Tibial nerve (tissue), 4 donors: ENCODE measurements around the gene RPL41. TPM values are rescaled to one million over a fixed set of nuclear protein-coding genes. Genes with fewer than 3 reads are reported as not detected.
A peak's percentile ranks its signal among the peaks of the same experiment; 100 is the strongest.
"Not testable (repeated sequence)": the region's sequence is repeated elsewhere in the genome, so short reads cannot be mapped to it uniquely, and the experiment has no call there.

Experiments used
- DNase-seq, 2 donors: peaks; one replicate each; pipeline ENCODE4 v3.0.0-alpha.2; 2019; ENCODE audit warnings: low spot score in 2 of 2
- H3K27ac ChIP-seq, 4 donors: fragments of 200-600 bp; sonication (generic) in 3 of 4; one replicate each; pipeline ENCODE4 v1.5.1; 2017 to 2019; ENCODE audit warnings: mild to moderate bottlenecking in 1 of 4
- H3K27me3 ChIP-seq, 2 donors: fragments of 200-600 bp; sonication (generic) in 1 of 2; one replicate each; pipeline versions ENCODE4 v1.5.1 to v1.6.0; 2017 to 2019
- H3K36me3 ChIP-seq, 3 donors: fragments of 200-600 bp; sonication (generic); one replicate each; pipeline ENCODE4 v1.5.1; 2018 to 2019
- H3K4me1 ChIP-seq, 4 donors: fragments of 200-600 bp; sonication (generic) in 3 of 4; one replicate each; pipeline ENCODE4 v1.5.1; 2017 to 2019
- H3K4me3 ChIP-seq, 4 donors: fragments of 200-600 bp; sonication (generic) in 3 of 4; one replicate each; pipeline ENCODE4 v1.5.1; 2017 to 2019; ENCODE audit warnings: mild to moderate bottlenecking in 1 of 4, moderate library complexity in 1 of 4
- H3K9me3 ChIP-seq, 4 donors: fragments of 200-600 bp; sonication (generic) in 3 of 4; one replicate each; pipeline ENCODE4 v1.5.1; 2017 to 2019
- EP300 ChIP-seq, 2 donors: sonication (generic); formaldehyde crosslinking; IDR thresholded peaks; one replicate each; pipeline ENCODE4 v1.6.1; 2017; ENCODE audit warnings: antibody characterized with exemption in 2 of 2, mild to moderate bottlenecking in 1 of 2
- POLR2A ChIP-seq, 2 donors: fragments of 450-650 bp; IDR thresholded peaks; one replicate each; pipeline ENCODE4 v1.6.1; 2017; ENCODE audit warnings: antibody characterized with exemption in 2 of 2, mild to moderate bottlenecking in 2 of 2, moderate library complexity in 2 of 2
- WGBS, 2 donors: methylation state at CpG; one replicate each; pipeline ENCODE4 v1.1.5; 2018; 5-methylcytosine and 5-hydroxymethylcytosine counted together
- total RNA-seq, 4 donors: library from RNA; depleted of rRNA; stranded (reverse); fragments of >200 nt; gene quantifications; one replicate each; pipeline ENCODE4 v1.1.0, GENCODE V29; 2016
- TF ChIP-seq, protein P1 (sequence below), 5 experiments: fragments of 200-600 bp in 3 of 5; fragments of 450-650 bp in 2 of 5; sonication (generic) in 3 of 5; IDR thresholded peaks; one replicate each; pipeline ENCODE4 v1.5.1; 2016 to 2019; ENCODE audit warnings: antibody characterized with exemption in 5 of 5, mild to moderate bottlenecking in 3 of 5, moderate library complexity in 2 of 5

RPL41 gene
- total RNA-seq, 4 donors from 2014 or later, result 2,638 to 4,802 (median 2,805) TPM

DNA sequence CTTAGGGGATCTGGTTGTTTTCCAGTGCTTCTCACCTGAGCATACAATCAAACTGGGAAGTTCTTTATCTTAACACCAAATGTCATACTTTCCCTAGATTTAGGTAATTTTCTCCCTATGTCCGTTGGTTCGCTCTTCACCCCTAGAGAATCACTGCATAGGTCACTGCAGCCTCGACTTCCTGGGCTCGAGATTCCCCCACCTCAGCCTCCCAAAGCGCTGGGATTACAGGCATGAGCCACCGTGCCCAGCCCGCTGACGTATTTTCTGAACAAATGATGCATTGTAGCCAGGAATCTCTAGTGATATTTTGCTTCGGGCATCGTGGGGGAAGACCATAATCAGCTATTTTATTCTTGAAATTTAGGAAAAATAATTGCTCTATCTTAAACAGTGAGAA lies 1.1 kb upstream of the RPL41 start:
- 27 to 31% methylated on average over 10 of the region's 10 CpGs for WGBS, 2 donors
- Histone ChIP-seq H3K9me3 (no peaks in the 10 kb centered on the region), H3K27me3 (no peaks in the 10 kb centered on the region), H3K4me3 (peak overlapping the region; percentile 66 to 91 (median 79)), H3K4me1 (peaks cover 0 to 27% (median 9%) of the 10 kb centered on the region in 4 donors), H3K36me3 (peaks cover under 1 to 42% (median 17%) of the 10 kb centered on the region in 3 donors), H3K27ac (peak overlapping the region; percentile 87 to 97 (median 94))
- DNase-seq, result peak in 1 of 2 donors; percentile 27
- TF ChIP-seq, protein P1, sequence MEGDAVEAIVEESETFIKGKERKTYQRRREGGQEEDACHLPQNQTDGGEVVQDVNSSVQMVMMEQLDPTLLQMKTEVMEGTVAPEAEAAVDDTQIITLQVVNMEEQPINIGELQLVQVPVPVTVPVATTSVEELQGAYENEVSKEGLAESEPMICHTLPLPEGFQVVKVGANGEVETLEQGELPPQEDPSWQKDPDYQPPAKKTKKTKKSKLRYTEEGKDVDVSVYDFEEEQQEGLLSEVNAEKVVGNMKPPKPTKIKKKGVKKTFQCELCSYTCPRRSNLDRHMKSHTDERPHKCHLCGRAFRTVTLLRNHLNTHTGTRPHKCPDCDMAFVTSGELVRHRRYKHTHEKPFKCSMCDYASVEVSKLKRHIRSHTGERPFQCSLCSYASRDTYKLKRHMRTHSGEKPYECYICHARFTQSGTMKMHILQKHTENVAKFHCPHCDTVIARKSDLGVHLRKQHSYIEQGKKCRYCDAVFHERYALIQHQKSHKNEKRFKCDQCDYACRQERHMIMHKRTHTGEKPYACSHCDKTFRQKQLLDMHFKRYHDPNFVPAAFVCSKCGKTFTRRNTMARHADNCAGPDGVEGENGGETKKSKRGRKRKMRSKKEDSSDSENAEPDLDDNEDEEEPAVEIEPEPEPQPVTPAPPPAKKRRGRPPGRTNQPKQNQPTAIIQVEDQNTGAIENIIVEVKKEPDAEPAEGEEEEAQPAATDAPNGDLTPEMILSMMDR (IDR thresholded peaks at IDR 0.05), result no peak
- TF ChIP-seq POLR2A (IDR thresholded peaks at IDR 0.05), result no peak
- TF ChIP-seq EP300 (IDR thresholded peaks at IDR 0.05), result no peak

DNA sequence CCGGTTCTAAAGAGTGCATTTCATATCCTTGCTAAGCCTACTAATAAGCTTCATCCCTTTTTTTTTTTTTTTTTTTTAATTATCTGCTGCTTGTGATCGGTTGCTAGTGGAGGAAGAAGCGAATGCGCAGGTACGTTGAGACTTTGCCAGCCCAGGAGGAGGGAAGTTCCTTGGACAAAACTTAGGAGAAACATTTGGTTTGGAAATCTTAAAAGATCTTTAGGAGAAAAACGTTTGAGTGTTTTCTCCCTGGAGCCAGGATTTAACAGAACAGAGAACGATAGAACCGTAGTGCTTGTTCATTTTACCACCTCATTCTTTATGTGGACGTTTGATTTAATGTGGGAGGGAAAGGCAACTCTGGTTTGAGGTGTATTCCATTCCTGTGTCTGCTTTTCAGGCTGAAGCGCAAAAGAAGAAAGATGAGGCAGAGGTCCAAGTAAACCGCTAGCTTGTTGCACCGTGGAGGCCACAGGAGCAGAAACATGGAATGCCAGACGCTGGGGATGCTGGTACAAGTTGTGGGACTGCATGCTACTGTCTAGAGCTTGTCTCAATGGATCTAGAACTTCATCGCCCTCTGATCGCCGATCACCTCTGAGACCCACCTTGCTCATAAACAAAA lies 761 bp downstream of the RPL41 start:
- H3K9me3 ChIP-seq, DNase-seq, H3K27me3 ChIP-seq: not testable (repeated sequence)
- Histone ChIP-seq H3K36me3 (peaks cover 0 to 42% (median 5%) of the 10 kb centered on the region in 3 donors), H3K4me3 (peak overlapping the region; percentile 66 to 91 (median 79)), H3K4me1 (peaks cover 0 to 30% (median 9%) of the 10 kb centered on the region in 4 donors), H3K27ac (peak overlapping the region; percentile 87 to 97 (median 94))
- WGBS, 2 donors, result 3% methylated on average over 16 of the region's 16 CpGs

DNA sequence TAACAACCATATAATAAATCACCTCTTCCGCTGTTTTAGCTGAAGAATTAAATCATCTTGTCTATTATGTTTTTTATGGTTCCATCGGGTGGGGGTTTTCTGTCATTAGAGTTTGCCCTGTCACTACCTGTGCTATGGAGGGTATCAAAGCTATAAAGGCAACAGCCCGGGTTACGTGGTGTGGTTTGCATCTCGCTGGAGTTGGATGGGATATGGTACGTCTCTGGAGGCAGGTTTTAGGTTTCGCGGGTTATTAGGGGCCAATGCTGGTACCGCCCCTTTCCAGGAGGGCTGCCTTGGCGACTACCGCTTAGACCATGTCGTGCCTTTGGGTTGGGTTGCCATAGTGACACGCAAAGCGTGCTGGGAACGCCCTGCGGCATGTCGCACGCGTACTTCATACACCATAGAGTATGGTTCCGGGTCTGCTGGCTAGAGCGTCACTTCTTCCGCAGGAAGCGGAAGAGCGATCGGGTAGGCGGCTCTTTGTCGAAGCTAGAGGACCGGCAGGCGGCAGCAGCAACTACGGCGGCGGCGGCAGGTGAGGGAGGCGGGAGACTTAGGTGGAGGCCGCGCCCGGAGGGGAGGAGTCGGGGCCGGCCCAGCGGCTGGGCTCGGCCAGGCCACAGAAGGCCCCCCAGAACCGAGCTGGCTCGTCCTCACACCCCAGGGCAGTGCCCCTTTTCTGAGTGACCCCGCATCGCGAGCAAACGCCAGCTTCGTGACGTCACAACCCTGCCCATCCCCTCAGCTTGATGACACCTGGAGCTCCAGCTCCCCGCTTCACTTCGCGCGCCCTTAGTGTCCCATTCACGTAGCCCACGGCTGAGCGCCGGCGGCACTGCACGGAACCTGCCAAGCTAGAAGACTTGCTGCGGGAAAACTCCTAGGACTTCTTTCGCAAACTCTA lies 1.6 kb downstream of the RPL41 start, which contains the start of gene ZC3H10:
TSS of gene ZC3H10 (plus strand) at position 489 of the 910 bp plus-strand sequence. CDS start 2,297 bp downstream, outside the sequence.
- Histone ChIP-seq H3K4me1 (peaks cover 0 to 30% (median 9%) of the 10 kb centered on the region in 4 donors), H3K4me3 (peak within 1 kb of the TSS; percentile 66 to 91 (median 83))
- WGBS, 2 donors, result 0 to 1% methylated on average over 50 to 61 of the region's 61 CpGs

DNA sequence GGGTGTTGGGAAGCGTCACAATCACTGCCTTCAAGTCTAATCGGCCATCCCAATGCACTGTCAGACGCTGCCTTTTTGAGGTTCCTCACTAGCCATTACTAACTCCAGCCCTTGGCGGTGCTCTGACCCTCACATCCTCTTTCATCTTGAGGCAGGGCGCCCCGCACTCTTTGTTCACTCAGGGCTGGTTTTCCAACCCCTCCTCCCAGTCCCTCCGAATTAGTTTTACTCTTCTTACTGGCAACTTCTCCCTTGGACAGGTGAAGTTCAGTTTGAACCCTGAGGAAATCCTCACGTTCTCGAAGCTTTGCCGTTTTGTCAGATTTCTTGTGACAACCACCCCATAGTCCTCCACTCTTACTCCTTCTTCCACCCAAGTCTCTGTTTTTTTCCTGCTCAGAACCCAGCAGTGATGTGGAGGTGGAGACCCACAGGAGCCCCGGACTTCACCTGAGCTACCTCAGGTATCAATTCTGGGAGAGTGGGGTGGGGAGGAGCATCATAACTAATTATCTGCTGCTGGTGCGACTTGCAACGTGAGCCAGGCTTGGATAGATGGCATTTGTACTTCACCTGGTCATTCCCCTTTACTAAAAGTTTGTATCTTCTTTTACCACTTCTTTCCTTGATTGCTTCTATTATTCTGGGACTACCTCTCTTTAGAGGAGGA lies 2.4 kb downstream of the RPL41 start:
- peaks cover 0 to 30% (median 9%) of the 10 kb centered on the region in 4 donors for H3K4me1 ChIP-seq
- TF ChIP-seq POLR2A (IDR thresholded peaks at IDR 0.05), result no peak
- TF ChIP-seq EP300 (IDR thresholded peaks at IDR 0.05), result no peak
- TF ChIP-seq, protein P1 (IDR thresholded peaks at IDR 0.05), result no peak
- peak overlapping the region; percentile 41 to 91 (median 83) for H3K4me3 ChIP-seq
- peak overlapping the region; percentile 87 to 97 (median 94) for H3K27ac ChIP-seq
- peak in 1 of 2 donors; percentile 26 for DNase-seq
- WGBS, 2 donors, result 10% methylated on average over 13 of the region's 13 CpGs
- H3K36me3 ChIP-seq, result peaks cover 0 to 40% (median 5%) of the 10 kb centered on the region in 3 donors
- H3K27me3 ChIP-seq, result no peaks in the 10 kb centered on the region
- H3K9me3 ChIP-seq, result no peaks in the 10 kb centered on the region

More for the DNA sequence above, 1.6 kb downstream of the RPL41 start, which contains the start of gene ZC3H10:
- Histone ChIP-seq H3K36me3 (peaks cover 0 to 41% (median 5%) of the 10 kb centered on the region in 3 donors), H3K27me3 (no peaks in the 10 kb centered on the region), H3K9me3 (no peaks in the 10 kb centered on the region), H3K27ac (peak within 1 kb of the TSS; percentile 87 to 97 (median 94))
- TF ChIP-seq EP300 (IDR thresholded peaks at IDR 0.05) (peak; percentile 97 to 98), POLR2A (IDR thresholded peaks at IDR 0.05) (peak; percentile 85 to 94)
- TF ChIP-seq, protein P1 (IDR thresholded peaks at IDR 0.05), result peak; percentile 47 to 84 (median 69)
- DNase-seq, result peak; percentile 94 to 95

DNA sequence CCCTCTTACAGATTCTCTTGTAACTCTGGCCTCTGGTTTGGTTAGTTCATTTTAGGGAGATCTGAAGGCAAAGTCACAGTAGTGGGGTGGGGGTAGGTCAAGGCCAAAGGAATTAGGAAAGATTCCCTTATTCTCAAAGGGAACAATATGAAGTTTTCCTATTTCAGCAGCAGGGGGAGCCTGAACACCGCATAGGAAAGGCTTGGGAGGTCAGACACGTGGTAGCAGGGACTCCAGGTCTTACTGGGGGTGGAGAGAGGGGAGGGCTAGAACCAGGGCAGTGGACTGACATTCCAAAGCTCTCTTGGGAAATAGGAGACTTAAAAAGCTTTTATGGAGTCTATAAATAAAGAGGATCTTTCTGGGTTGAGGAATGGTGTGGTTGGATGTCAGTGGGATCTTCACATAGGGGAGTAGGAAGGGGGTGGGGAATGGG lies 2.9 kb downstream of the RPL41 start:
- peak in 1 of 2 donors; percentile 59 for DNase-seq
- peaks cover 0 to 40% (median 5%) of the 10 kb centered on the region in 3 donors for H3K36me3 ChIP-seq
- TF ChIP-seq, protein P1 (IDR thresholded peaks at IDR 0.05), result peak; percentile 67 to 88 (median 77)
- TF ChIP-seq EP300 (IDR thresholded peaks at IDR 0.05), result peak in 1 of 2 donors; percentile 50
- TF ChIP-seq POLR2A (IDR thresholded peaks at IDR 0.05), result no peak
- H3K4me1 ChIP-seq, result peaks cover 0 to 30% (median 9%) of the 10 kb centered on the region in 4 donors
- H3K27ac ChIP-seq, result peak overlapping the region; percentile 87 to 97 (median 94)
- H3K27me3 ChIP-seq, result no peaks in the 10 kb centered on the region
- 0% methylated on average over 2 of the region's 2 CpGs for WGBS, 2 donors
- no peaks in the 10 kb centered on the region for H3K9me3 ChIP-seq
- H3K4me3 ChIP-seq, result peak overlapping the region in 1 of 4 donors; percentile 91
